Osteoblast (primary cell): ENCODE data around the gene OOSP1. TPM values are rescaled to one million over a fixed set of nuclear protein-coding genes. Genes with fewer than 3 reads are reported as not detected.

Experiments
- DNase-seq: peaks from one replicate; pipeline ENCODE4 v3.0.0; 2011; ENCODE audit warnings: low spot score, mixed read lengths; ENCODE audit not compliant: insufficient read length; ENCODE audit errors: missing footprints
- H2AFZ ChIP-seq: 2 replicates; pipeline ENCODE4 v1.6.0; 2011; ENCODE audit warnings: mild to moderate bottlenecking, low read length
- H3K27ac ChIP-seq: 2 replicates; pipeline ENCODE4 v1.5.1; 2011; ENCODE audit warnings: mild to moderate bottlenecking, low read depth, low read length, moderate library complexity
- H3K27me3 ChIP-seq: 2 replicates; pipeline ENCODE4 v1.6.0; 2012; ENCODE audit warnings: mild to moderate bottlenecking, control low read depth, inconsistent platforms, low read length, moderate library complexity; ENCODE audit not compliant: insufficient read depth
- H3K36me3 ChIP-seq: 2 replicates; pipeline ENCODE4 v1.5.1; 2011; ENCODE audit warnings: mild to moderate bottlenecking, low read length, control low read depth, moderate library complexity; ENCODE audit not compliant: insufficient read depth
- H3K4me1 ChIP-seq: 2 replicates; pipeline ENCODE4 v1.5.1; 2011; ENCODE audit warnings: mild to moderate bottlenecking, low read length, control low read depth, moderate library complexity; ENCODE audit not compliant: insufficient read depth
- H3K4me2 ChIP-seq: 2 replicates; pipeline ENCODE4 v1.6.0; 2011; ENCODE audit warnings: mild to moderate bottlenecking, low read length; ENCODE audit not compliant: insufficient read depth
- H3K4me3 ChIP-seq: fragments of 200-600 bp; sonication (generic); 3 replicates; pipeline ENCODE4 v1.5.1; 2012; ENCODE audit warnings: mild to moderate bottlenecking, low read length, inconsistent platforms; ENCODE audit not compliant: insufficient read depth
- H3K79me2 ChIP-seq: 2 replicates; pipeline ENCODE4 v1.6.0; 2012; ENCODE audit warnings: mild to moderate bottlenecking, low read length, control low read depth, inconsistent platforms; ENCODE audit not compliant: insufficient read depth
- H3K9me3 ChIP-seq: 2 replicates; pipeline ENCODE4 v1.5.1; 2011; ENCODE audit warnings: low read depth, low read length, control low read depth
- H4K20me1 ChIP-seq: 2 replicates; pipeline ENCODE4 v1.6.0; 2012; ENCODE audit warnings: mild to moderate bottlenecking, low read length, control low read depth; ENCODE audit not compliant: insufficient read depth
- total RNA-seq: library from RNA; depleted of rRNA; stranded (reverse); fragments of >200 nt; gene quantifications from 2 replicates; pipeline ENCODE4 v1.2.3, GENCODE V29; 2012
- TF ChIP-seq, protein P1 (sequence below): IDR thresholded peaks from 2 replicates; pipeline ENCODE4 v1.5.1; 2011; ENCODE audit warnings: mild to moderate bottlenecking, low read depth, low read length, moderate library complexity; ENCODE audit errors: extremely low read depth

OOSP1 gene
- total RNA-seq, 1 donor = not detected

DNA sequence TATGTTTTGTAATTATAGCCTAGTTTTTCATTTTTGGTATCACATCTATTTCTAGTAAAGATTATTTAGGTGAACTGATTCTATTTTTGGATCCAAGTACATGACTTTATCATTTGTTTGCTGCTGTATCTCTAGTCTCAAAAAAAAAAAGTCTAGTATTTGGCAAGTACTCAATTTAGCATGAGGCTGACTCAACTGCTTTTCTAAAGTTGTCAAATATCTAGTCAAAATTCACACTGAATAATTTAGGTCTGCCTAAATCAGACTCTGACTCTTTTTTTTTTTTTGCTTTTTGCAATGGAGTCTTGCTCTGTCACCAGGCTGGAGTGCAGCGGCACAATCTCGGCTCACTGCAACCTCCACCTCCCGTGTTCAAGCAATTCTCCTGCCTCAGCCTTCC, 28.0 kb downstream of the OOSP1 start:
- no peak overlapping the region for H3K4me3 ChIP-seq
- H3K4me2 ChIP-seq = no peak overlapping the region
- no peaks in the 10 kb centered on the region for H3K36me3 ChIP-seq
- H3K79me2 ChIP-seq = no peaks in the 10 kb centered on the region
- H4K20me1 ChIP-seq = no peaks in the 10 kb centered on the region
- H2AFZ ChIP-seq = no peak overlapping the region
- no peaks in the 10 kb centered on the region for H3K9me3 ChIP-seq
- DNase-seq = no peak
- H3K27me3 ChIP-seq = no peaks in the 10 kb centered on the region
- TF ChIP-seq, protein P1, sequence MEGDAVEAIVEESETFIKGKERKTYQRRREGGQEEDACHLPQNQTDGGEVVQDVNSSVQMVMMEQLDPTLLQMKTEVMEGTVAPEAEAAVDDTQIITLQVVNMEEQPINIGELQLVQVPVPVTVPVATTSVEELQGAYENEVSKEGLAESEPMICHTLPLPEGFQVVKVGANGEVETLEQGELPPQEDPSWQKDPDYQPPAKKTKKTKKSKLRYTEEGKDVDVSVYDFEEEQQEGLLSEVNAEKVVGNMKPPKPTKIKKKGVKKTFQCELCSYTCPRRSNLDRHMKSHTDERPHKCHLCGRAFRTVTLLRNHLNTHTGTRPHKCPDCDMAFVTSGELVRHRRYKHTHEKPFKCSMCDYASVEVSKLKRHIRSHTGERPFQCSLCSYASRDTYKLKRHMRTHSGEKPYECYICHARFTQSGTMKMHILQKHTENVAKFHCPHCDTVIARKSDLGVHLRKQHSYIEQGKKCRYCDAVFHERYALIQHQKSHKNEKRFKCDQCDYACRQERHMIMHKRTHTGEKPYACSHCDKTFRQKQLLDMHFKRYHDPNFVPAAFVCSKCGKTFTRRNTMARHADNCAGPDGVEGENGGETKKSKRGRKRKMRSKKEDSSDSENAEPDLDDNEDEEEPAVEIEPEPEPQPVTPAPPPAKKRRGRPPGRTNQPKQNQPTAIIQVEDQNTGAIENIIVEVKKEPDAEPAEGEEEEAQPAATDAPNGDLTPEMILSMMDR = no peak
- no peaks in the 10 kb centered on the region for H3K4me1 ChIP-seq
- H3K27ac ChIP-seq = no peak overlapping the region

DNA sequence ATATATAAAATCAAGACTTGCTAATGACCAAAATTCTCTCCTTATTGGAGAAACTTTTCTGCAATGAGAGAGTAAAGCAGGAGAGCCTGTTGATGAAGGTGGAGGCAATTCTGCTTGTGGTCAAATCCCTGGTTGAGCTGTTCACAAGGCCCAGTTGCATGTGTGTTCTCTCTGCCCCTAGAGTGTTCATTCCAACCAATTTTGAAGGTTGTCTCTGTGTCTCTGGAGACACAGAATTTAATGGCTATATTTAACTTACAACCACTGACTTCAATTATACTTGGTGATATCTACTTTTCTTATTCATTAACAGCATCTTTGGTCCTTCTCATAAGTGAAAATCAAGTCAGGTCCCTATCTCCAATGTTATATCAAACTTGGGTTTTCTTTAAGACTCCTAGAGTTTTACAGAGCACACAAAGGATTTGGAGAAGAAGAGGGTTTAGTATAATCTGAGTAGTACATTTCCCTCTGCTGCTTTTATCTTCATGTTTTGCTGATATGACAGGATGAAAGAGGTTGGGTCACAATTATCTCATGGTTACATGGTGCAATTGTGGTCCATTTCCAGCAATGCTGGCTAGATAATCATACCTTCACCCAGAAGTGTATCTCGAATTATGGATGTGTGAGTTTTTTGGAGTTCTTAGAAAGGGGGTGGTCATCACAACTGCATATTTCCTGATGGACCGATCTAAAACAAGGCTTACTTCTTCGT, 29.6 kb downstream of the OOSP1 start:
- Histone ChIP-seq H3K4me2 (no peak overlapping the region), H3K36me3 (no peaks in the 10 kb centered on the region), H3K9me3 (no peaks in the 10 kb centered on the region), H3K4me3 (no peak overlapping the region), H3K27me3 (no peaks in the 10 kb centered on the region), H4K20me1 (no peaks in the 10 kb centered on the region), H3K4me1 (no peaks in the 10 kb centered on the region), H2AFZ (no peak overlapping the region), H3K27ac (no peak overlapping the region), H3K79me2 (no peaks in the 10 kb centered on the region)
- no peak for DNase-seq
- TF ChIP-seq, protein P1 = no peak

DNA sequence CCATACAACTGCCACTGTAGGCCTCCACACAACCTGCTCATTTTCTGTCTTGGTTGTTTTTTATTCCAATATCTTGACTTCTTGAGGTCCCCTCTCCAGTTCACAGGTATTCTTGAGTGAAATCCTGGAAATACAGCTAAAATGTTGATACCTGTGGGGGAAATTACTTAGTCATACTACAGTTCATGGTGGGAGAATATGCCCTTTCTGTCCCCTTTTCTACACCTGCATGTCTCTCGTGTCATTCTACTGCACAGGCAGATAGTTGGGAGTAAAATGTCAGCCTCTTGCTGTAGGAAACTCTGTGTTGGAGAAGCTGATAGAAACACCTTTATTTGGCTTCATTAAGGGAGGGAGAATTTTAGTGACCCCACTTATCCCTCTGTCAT, 30.2 kb downstream of the OOSP1 start:
- Histone ChIP-seq H3K9me3 (no peaks in the 10 kb centered on the region), H3K79me2 (no peaks in the 10 kb centered on the region), H3K36me3 (no peaks in the 10 kb centered on the region), H3K4me1 (no peaks in the 10 kb centered on the region), H4K20me1 (no peaks in the 10 kb centered on the region), H3K4me3 (no peak overlapping the region), H3K4me2 (no peak overlapping the region), H2AFZ (no peak overlapping the region), H3K27me3 (no peaks in the 10 kb centered on the region), H3K27ac (no peak overlapping the region)
- TF ChIP-seq, protein P1 = no peak
- no peak for DNase-seq

DNA sequence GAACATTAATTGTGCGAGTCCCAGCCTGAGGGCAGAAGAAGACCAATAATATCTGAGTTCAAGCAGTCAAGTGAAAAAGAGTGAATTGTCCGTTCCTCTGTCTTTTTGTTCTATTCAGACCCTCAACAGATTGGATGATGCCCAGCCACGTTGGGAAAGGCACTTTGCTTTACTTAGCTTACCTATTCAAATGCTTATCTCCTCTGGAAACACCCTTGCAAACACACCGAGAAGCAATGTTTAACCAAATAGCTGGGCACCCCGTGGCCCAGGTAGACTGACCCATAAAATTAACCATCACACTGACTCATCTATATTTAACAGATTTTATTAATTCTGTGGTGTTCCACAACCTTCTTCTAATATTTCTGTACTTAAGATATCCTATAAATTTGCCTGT, 34.9 kb downstream of the OOSP1 start:
- Histone ChIP-seq H4K20me1 (no peaks in the 10 kb centered on the region), H3K4me2 (no peak overlapping the region), H3K79me2 (no peaks in the 10 kb centered on the region), H3K27ac (no peak overlapping the region), H3K4me3 (no peak overlapping the region), H3K36me3 (no peaks in the 10 kb centered on the region), H3K27me3 (no peaks in the 10 kb centered on the region), H2AFZ (no peak overlapping the region), H3K4me1 (no peaks in the 10 kb centered on the region), H3K9me3 (no peaks in the 10 kb centered on the region)
- DNase-seq = no peak
- TF ChIP-seq, protein P1 = no peak
